GM12878 (cell line): ENCODE measurements around the gene MAPKBP1. TPM values are rescaled to one million over a fixed set of nuclear protein-coding genes. Genes with fewer than 3 reads are reported as not detected.

Experiments used
- ATAC-seq: fragments of 200-7000 bp; cut with Tn5 transposase; 3 replicates; pipeline ENCODE4 v1.9.1; 2020; ENCODE audit warnings: mild to moderate bottlenecking, moderate library complexity
- BruUV-seq: library from RNA; stranded (reverse); fragments of 400-500 nt; replicated peaks from 2 replicates; lab custom pipeline; 2021; lab: Mats Ljungman, UMichigan
- CTCF ChIA-PET: fragments of 300-600 bp; sonication (Branson Sonifier 250); formaldehyde crosslinking; extraction: SDS; loops from one replicate; lab custom pipeline; 2021; ENCODE audit warnings: inconsistent platforms; lab: Yijun Ruan, JAX
- POLR2A ChIA-PET: fragments of 350-600 bp; formaldehyde crosslinking; extraction: SDS; loops from one replicate; lab custom pipeline; 2021; ENCODE audit warnings: inconsistent platforms; lab: Charles Lee
- RAD21 ChIA-PET: fragments of 300-600 bp; sonication (Branson Sonifier 250); formaldehyde crosslinking; loops from one replicate; lab custom pipeline; 2023; ENCODE audit warnings: antibody characterized with exemption; ENCODE audit not compliant: unreplicated experiment; lab: Charles Lee
- SMC1A ChIA-PET: fragments of 300-600 bp; sonication (Branson Sonifier 250); formaldehyde crosslinking; loops from one replicate; lab custom pipeline; 2023; ENCODE audit not compliant: unreplicated experiment, uncharacterized antibody; lab: Charles Lee
- DNase-seq: peaks from one replicate; pipeline ENCODE4 v3.0.0-alpha.2; 2011; ENCODE audit warnings: low read depth, low spot score
- FAIRE-seq: peaks from 3 replicates; lab custom pipeline; 2011; peaks lifted over from hg19 to GRCh38; lab: Jason Lieb, UNC
- H2AFZ ChIP-seq: 2 replicates; pipeline ENCODE4 v1.6.0; 2011; ENCODE audit warnings: low read depth, low read length, control low read depth; ENCODE audit not compliant: control insufficient read depth
- H3K27ac ChIP-seq: 2 replicates; pipeline ENCODE4 v1.5.1; 2011; ENCODE audit warnings: control low read depth; ENCODE audit not compliant: control insufficient read depth, insufficient read depth
- H3K27me3 ChIP-seq, 2 experiments: replicated peaks in 1 of 2; 2 replicates each; pipeline versions ENCODE4 v1.6.0 to v1.6.1; 2011; ENCODE audit warnings: low read length in 1 of 2; ENCODE audit not compliant: control insufficient read depth in 2 of 2, insufficient read depth in 2 of 2
- H3K36me3 ChIP-seq, 2 experiments: 2 replicates each; pipeline ENCODE4 v1.5.1; 2011; ENCODE audit warnings: low read length in 1 of 2; ENCODE audit not compliant: control insufficient read depth in 2 of 2, insufficient read depth in 2 of 2
- H3K4me1 ChIP-seq: 2 replicates; pipeline ENCODE4 v1.6.1; 2011; ENCODE audit warnings: mild to moderate bottlenecking, low read length, moderate library complexity, mixed read lengths; ENCODE audit not compliant: control insufficient read depth, insufficient read depth
- H3K4me2 ChIP-seq: 2 replicates; pipeline ENCODE4 v1.6.0; 2011; ENCODE audit warnings: control low read depth; ENCODE audit not compliant: control insufficient read depth, insufficient read depth
- H3K4me3 ChIP-seq: fragments of 200-600 bp; sonication (generic); 2 replicates; pipeline ENCODE4 v1.5.1; 2016
- H3K79me2 ChIP-seq: 2 replicates; pipeline ENCODE4 v1.6.0; 2011; ENCODE audit warnings: low read length; ENCODE audit not compliant: control insufficient read depth, insufficient read depth
- H3K9ac ChIP-seq: 2 replicates; pipeline ENCODE4 v1.8.0; 2011; ENCODE audit warnings: low read length, control low read depth, mixed read lengths; ENCODE audit not compliant: control insufficient read depth, insufficient read depth
- H3K9me3 ChIP-seq: replicated peaks from 3 replicates; pipeline ENCODE4 v1.5.1; 2011; ENCODE audit warnings: mild to moderate bottlenecking, low read length; ENCODE audit not compliant: control insufficient read depth, insufficient read depth
- H4K20me1 ChIP-seq: 2 replicates; pipeline ENCODE4 v1.6.0; 2011; ENCODE audit not compliant: control insufficient read depth, insufficient read depth
- CBFB ChIP-seq: IDR thresholded peaks from 2 replicates; pipeline ENCODE4 v1.6.1; 2016; ENCODE audit warnings: antibody characterized with exemption, low read depth
- CBX3 ChIP-seq: fragments of 200-600 bp; sonication (generic); IDR thresholded peaks from 2 replicates; pipeline ENCODE4 v1.6.1; 2016; ENCODE audit warnings: low read depth, borderline replicate concordance
- CREM ChIP-seq: IDR thresholded peaks from 2 replicates; pipeline ENCODE4 v1.6.1; 2014; ENCODE audit warnings: antibody characterized with exemption, low read depth
- GATAD2B ChIP-seq: fragments of 450-650 bp; conservative IDR thresholded peaks from 2 replicates; pipeline ENCODE4 v1.6.1; 2017; ENCODE audit warnings: low read depth, mild to moderate bottlenecking, moderate library complexity
- MEF2A ChIP-seq: IDR thresholded peaks from 2 replicates; pipeline ENCODE4 v1.6.1; 2011; ENCODE audit warnings: low read depth, mild to moderate bottlenecking, low read length, moderate library complexity; ENCODE audit not compliant: insufficient read depth
- NFIC ChIP-seq: IDR thresholded peaks from 2 replicates; pipeline ENCODE4 v1.6.1; 2012; ENCODE audit warnings: low read depth, mild to moderate bottlenecking, inconsistent platforms, low read length, moderate library complexity
- NFYA ChIP-seq: IDR thresholded peaks from 2 replicates; pipeline ENCODE4 v1.6.1; 2011; ENCODE audit warnings: low read depth, mild to moderate bottlenecking, low read length, improper control_type of control experiment, borderline replicate concordance
- PAX5 ChIP-seq: IDR thresholded peaks from 2 replicates; pipeline ENCODE4 v1.6.1; 2011; ENCODE audit warnings: low read depth, low read length, borderline replicate concordance
- POLR2A ChIP-seq: IDR thresholded peaks from 2 replicates; pipeline ENCODE4 v1.6.1; 2011; ENCODE audit warnings: low read depth, mild to moderate bottlenecking, low read length
- POLR2AphosphoS2 ChIP-seq: IDR thresholded peaks from 2 replicates; pipeline ENCODE4 v1.6.1; 2011; ENCODE audit warnings: low read depth, mild to moderate bottlenecking, low read length, improper control_type of control experiment, moderate library complexity
- SMC3 ChIP-seq: IDR thresholded peaks from 2 replicates; pipeline ENCODE4 v1.6.1; 2011; ENCODE audit warnings: low read length, improper control_type of control experiment, borderline replicate concordance
- SREBF2 ChIP-seq: IDR thresholded peaks from 2 replicates; pipeline ENCODE4 v1.6.1; 2012; ENCODE audit warnings: mild to moderate bottlenecking, low read length
- YBX1 ChIP-seq: fragments of 450-650 bp; IDR thresholded peaks from 2 replicates; pipeline ENCODE4 v1.6.1; 2016; ENCODE audit warnings: antibody characterized with exemption
- ZBED1 ChIP-seq: IDR thresholded peaks from 2 replicates; pipeline ENCODE4 v1.6.1; 2016; ENCODE audit warnings: borderline replicate concordance
- WGBS: methylation state at CpG from one replicate; pipeline ENCODE4 v1.1.6; 2016; ENCODE audit warnings: low lambda C conversion rate; ENCODE audit not compliant: insufficient replicate concordance, insufficient coverage; ENCODE audit errors: missing lambda C conversion rate; 5-methylcytosine and 5-hydroxymethylcytosine counted together
- in situ Hi-C: fragments of 300-500 bp; cut with MboI; formaldehyde crosslinking; loops from 9 replicates; pipeline ENCODE4 v1.14.3; 2018; ENCODE audit warnings: mixed read lengths
- intact Hi-C: fragments of 100-400 bp; cut with micrococcal nuclease; formaldehyde crosslinking; loops from one replicate; pipeline ENCODE4 v1.14.2; 2022; ENCODE audit not compliant: unreplicated experiment
- polyA plus RNA-seq, 11 experiments: library from polyadenylated mRNA; depleted of rRNA in 4 of 11; unstranded in 6 of 11; stranded (reverse) in 5 of 11; fragments of >200 nt; fragmentation: Nextera tagmentation in 4 of 11; fragmentation: Illumina TruSeq in 1 of 11; extraction: Ambion mirVana in 4 of 11; extraction: Trizol in 1 of 11; gene quantifications; 1 replicate in 1 of 11; 2 replicates in 10 of 11; pipeline versions ENCODE4 v1.2.1 to v1.2.3, GENCODE V29; 2011 to 2016; ENCODE audit warnings: inconsistent platforms in 2 of 11, missing spikeins in 2 of 11, low read depth in 1 of 11
- total RNA-seq, 4 experiments: library from RNA; depleted of rRNA in 3 of 4; stranded (reverse); fragments of >200 nt in 3 of 4; fragmentation: Illumina TruSeq in 1 of 4; extraction: Trizol in 1 of 4; gene quantifications; 2 replicates each; pipeline versions ENCODE4 v1.2.1 to v1.2.3, GENCODE V29; 2013 to 2021
- TF ChIP-seq, protein P1 (sequence below): IDR thresholded peaks from 2 replicates; pipeline ENCODE4 v1.6.1; 2012; ENCODE audit warnings: mild to moderate bottlenecking, low read depth, low read length

Gene MAPKBP1
- total and polyA plus RNA-seq, 10 of the 15 experiments (the other 5 are each of a cell fraction or from before 2014, with no cell fraction given) = 0.44 to 19.0 (median 7.3) TPM

DNA sequence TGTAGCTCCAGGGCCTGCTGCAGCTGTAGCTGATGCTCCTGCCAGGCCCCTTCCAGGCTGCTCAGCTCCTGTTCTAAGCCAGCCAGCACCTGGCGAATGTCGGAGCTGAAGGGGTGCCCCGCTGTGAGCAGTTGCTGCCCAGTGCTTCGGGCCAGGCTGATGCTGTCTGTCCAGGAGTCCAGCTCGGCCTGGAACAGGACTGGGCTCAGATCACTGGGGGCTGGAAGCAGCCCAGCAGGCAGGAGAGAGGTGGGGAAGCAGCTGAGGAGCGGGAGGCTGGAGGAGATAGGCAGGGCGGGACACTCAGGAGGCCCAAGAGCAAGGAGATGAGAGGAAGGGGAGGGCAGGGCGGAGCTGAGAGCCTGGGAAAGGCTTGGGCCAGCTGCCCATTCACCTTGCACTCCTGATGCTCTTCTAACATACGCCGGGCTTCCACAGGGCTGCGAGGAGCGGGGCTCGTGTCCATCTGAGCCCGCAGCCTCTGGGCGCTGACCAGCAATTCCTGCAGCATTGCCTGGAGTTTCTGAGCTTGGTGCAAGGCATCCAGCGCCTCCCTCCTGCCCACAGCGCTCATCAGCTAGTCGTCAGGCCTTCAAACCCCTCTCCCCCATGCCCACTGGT is 87.6 kb downstream of the MAPKBP1 start:
- RAD21 ChIA-PET = interaction anchor here (1.1 kb wide), 1 partner anchor 88 kb away, joined by 4 read pairs; no protein-coding TSS in a partner anchor

DNA sequence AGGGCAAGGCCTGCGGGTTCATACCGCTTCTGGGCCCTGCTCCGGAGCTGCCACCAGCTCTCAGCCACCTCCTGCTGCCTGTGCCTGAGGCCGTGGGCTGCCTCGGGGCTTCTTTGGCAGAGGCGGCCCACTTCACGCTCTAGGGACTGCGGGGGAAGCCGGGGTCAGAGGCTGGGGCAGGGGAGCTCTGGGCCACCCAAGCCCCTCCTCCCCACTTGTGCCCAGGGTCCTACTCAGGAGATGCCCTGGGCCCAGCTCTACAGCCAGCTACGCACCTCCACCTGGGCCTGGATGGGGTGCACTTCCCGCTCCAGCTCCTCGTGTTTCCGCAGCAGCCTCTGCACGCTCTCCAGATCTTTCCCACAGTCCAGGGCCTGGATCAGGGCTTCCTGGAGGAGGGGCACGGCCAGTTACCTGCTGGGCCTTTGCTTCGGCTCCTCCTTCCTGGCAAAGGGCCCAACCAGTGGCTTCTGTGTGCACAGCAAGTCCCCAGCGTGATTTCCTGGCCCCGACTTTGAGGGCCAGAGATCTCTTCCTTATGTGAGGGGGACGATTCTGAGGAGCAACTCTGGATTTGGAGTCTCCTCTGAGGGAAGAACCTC is 88.3 kb downstream of the MAPKBP1 start:
- H3K27me3 ChIP-seq = no peaks in the 10 kb centered on the region; a peak in 1 of 4 replicates
- ChIA-PET POLR2A (no interaction called here), CTCF (interaction anchor here (1.8 kb wide), 1 partner anchor 88 kb away, joined by 6 read pairs; the partner anchor contains the start of gene MAPKBP1), RAD21 (no interaction called here), SMC1A (no interaction called here)
- TF ChIP-seq YBX1 (no peak), POLR2AphosphoS2 (no peak), SREBF2 (no peak), NFIC (no peak), NFYA (no peak), MEF2A (no peak), PAX5 (no peak), CBX3 (no peak), SMC3 (no peak), CBFB (no peak)
- TF ChIP-seq, protein P1, sequence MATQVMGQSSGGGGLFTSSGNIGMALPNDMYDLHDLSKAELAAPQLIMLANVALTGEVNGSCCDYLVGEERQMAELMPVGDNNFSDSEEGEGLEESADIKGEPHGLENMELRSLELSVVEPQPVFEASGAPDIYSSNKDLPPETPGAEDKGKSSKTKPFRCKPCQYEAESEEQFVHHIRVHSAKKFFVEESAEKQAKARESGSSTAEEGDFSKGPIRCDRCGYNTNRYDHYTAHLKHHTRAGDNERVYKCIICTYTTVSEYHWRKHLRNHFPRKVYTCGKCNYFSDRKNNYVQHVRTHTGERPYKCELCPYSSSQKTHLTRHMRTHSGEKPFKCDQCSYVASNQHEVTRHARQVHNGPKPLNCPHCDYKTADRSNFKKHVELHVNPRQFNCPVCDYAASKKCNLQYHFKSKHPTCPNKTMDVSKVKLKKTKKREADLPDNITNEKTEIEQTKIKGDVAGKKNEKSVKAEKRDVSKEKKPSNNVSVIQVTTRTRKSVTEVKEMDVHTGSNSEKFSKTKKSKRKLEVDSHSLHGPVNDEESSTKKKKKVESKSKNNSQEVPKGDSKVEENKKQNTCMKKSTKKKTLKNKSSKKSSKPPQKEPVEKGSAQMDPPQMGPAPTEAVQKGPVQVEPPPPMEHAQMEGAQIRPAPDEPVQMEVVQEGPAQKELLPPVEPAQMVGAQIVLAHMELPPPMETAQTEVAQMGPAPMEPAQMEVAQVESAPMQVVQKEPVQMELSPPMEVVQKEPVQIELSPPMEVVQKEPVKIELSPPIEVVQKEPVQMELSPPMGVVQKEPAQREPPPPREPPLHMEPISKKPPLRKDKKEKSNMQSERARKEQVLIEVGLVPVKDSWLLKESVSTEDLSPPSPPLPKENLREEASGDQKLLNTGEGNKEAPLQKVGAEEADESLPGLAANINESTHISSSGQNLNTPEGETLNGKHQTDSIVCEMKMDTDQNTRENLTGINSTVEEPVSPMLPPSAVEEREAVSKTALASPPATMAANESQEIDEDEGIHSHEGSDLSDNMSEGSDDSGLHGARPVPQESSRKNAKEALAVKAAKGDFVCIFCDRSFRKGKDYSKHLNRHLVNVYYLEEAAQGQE = no peak
- no peaks in the 10 kb centered on the region for H3K36me3 ChIP-seq
- intact Hi-C loops = no loop called here
- in situ Hi-C loops = no loop called here
- FAIRE-seq (no peak), ATAC-seq (no peak), DNase-seq (no peak)
- H3K9ac ChIP-seq = no peak overlapping the region
- no peak overlapping the region for H3K4me2 ChIP-seq
- no peak overlapping the region for H2AFZ ChIP-seq
- no peaks in the 10 kb centered on the region for H4K20me1 ChIP-seq
- H3K79me2 ChIP-seq = no peaks in the 10 kb centered on the region
- BruUV-seq = no TSS peak
- H3K4me3 ChIP-seq = no peak overlapping the region
- no peaks in the 10 kb centered on the region for H3K4me1 ChIP-seq
- 52% methylated on average over 19 of the region's 19 CpGs for WGBS
- H3K27ac ChIP-seq = no peak overlapping the region
- H3K9me3 ChIP-seq = no peaks in the 10 kb centered on the region

More for the DNA sequence above, 87.6 kb downstream of the MAPKBP1 start:
- Histone ChIP-seq H3K4me2 (no peak overlapping the region), H3K4me3 (no peak overlapping the region), H3K79me2 (no peaks in the 10 kb centered on the region), H3K27ac (no peak overlapping the region), H2AFZ (no peak overlapping the region), H3K9ac (no peak overlapping the region), H4K20me1 (no peaks in the 10 kb centered on the region), H3K27me3 (no peaks in the 10 kb centered on the region; a peak in 1 of 4 replicates), H3K36me3 (no peaks in the 10 kb centered on the region), H3K4me1 (no peaks in the 10 kb centered on the region), H3K9me3 (no peaks in the 10 kb centered on the region)
- 47% methylated on average over 17 of the region's 18 CpGs for WGBS
- no peak for TF ChIP-seq POLR2AphosphoS2
- no peak for TF ChIP-seq YBX1
- TF ChIP-seq GATAD2B = no peak
- TF ChIP-seq CBFB = no peak
- TF ChIP-seq ZBED1 = no peak
- TF ChIP-seq CREM = no peak
- no peak for TF ChIP-seq POLR2A
- ATAC-seq (no peak), FAIRE-seq (no peak), DNase-seq (no peak)
- ChIA-PET SMC1A (no interaction called here), CTCF (interaction anchor here (1.8 kb wide), 1 partner anchor 88 kb away, joined by 6 read pairs; the partner anchor contains the start of gene MAPKBP1), POLR2A (no interaction called here)
- no TSS peak for BruUV-seq
- in situ Hi-C loops (no loop called here), intact Hi-C loops (no loop called here)
